A673 (cell line): ENCODE results near the gene DNMBP.

Experiments
- EZH2 ChIP-seq: fragments of 200-600 bp; sonication (generic); IDR thresholded peaks from 2 replicates; pipeline ENCODE4 v1.6.1; 2017; ENCODE audit warnings: borderline replicate concordance, low read depth, mild to moderate bottlenecking, mixed read lengths, antibody characterized with exemption, low read length; ENCODE audit not compliant: poor library complexity, severe bottlenecking
- TF ChIP-seq, protein P1 (sequence below): fragments of 300-800, 200-600 bp; sonication (generic); conservative IDR thresholded peaks from 2 replicates; pipeline ENCODE4 v1.5.1; 2017; ENCODE audit warnings: low read depth, mild to moderate bottlenecking, antibody characterized with exemption, low read length, moderate library complexity, mixed read lengths

- TF ChIP-seq, protein P1, sequence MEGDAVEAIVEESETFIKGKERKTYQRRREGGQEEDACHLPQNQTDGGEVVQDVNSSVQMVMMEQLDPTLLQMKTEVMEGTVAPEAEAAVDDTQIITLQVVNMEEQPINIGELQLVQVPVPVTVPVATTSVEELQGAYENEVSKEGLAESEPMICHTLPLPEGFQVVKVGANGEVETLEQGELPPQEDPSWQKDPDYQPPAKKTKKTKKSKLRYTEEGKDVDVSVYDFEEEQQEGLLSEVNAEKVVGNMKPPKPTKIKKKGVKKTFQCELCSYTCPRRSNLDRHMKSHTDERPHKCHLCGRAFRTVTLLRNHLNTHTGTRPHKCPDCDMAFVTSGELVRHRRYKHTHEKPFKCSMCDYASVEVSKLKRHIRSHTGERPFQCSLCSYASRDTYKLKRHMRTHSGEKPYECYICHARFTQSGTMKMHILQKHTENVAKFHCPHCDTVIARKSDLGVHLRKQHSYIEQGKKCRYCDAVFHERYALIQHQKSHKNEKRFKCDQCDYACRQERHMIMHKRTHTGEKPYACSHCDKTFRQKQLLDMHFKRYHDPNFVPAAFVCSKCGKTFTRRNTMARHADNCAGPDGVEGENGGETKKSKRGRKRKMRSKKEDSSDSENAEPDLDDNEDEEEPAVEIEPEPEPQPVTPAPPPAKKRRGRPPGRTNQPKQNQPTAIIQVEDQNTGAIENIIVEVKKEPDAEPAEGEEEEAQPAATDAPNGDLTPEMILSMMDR: no peak
- no peak for TF ChIP-seq EZH2
These were observed 1.6 kb downstream of the DNMBP start for GRCh38 chr10:100008142-100008522.
